AG04450 (cell line): ENCODE measurements around the gene RNF135. TPM values are rescaled to one million over a fixed set of nuclear protein-coding genes. Genes with fewer than 3 reads are reported as not detected.
"Not testable (repeated sequence)": the region's sequence is repeated elsewhere in the genome, so short reads cannot be mapped to it uniquely, and the experiment has no call there.

Experiments used
- CTCF ChIA-PET: fragments of 300-600, 350-600 bp; formaldehyde crosslinking; extraction: SDS; loops from one replicate; lab custom pipeline; 2022; ENCODE audit warnings: antibody characterized with exemption, inconsistent platforms; lab: Charles Lee
- POLR2A ChIA-PET: fragments of 350-600 bp; formaldehyde crosslinking; extraction: SDS; loops from one replicate; lab custom pipeline; 2021; ENCODE audit warnings: antibody characterized with exemption, inconsistent platforms; lab: Yijun Ruan, JAX
- DNase-seq: peaks from one replicate; pipeline ENCODE4 v3.0.0-alpha.2; 2011; ENCODE audit warnings: low read depth, low spot score
- H3K27ac ChIP-seq: one replicate; pipeline ENCODE4 v1.5.1; 2012; ENCODE audit warnings: low read depth, low read length, control low read depth
- H3K27me3 ChIP-seq: one replicate; pipeline ENCODE4 v1.6.0; 2012; ENCODE audit warnings: low read length; ENCODE audit not compliant: control insufficient read depth, insufficient read depth
- H3K4me3 ChIP-seq: 2 replicates; pipeline ENCODE4 v1.5.1; 2011; ENCODE audit warnings: mild to moderate bottlenecking, low read depth, low read length, control low read depth
- H3K9me3 ChIP-seq: 2 replicates; pipeline ENCODE4 v1.5.1; 2012; ENCODE audit warnings: low read length; ENCODE audit not compliant: control insufficient read depth, insufficient read depth
- polyA plus RNA-seq: library from polyadenylated mRNA; depleted of rRNA; stranded (reverse); fragments of >200 nt; gene quantifications from 2 replicates; pipeline ENCODE4 v1.2.3, GENCODE V29; 2011
- TF ChIP-seq, protein P1 (sequence below): IDR thresholded peaks from 2 replicates; pipeline ENCODE4 v1.5.1; 2011; ENCODE audit warnings: low read depth, low read length, control low read depth, inconsistent platforms

RNF135 gene
- polyA plus RNA-seq, 1 experiment, result 15.9 TPM

- POLR2A ChIA-PET, result no interaction called here
- Histone ChIP-seq H3K9me3 (no peaks in the 10 kb centered on the region), H3K27me3 (peaks cover 17% of the 10 kb centered on the region), H3K27ac (no peak overlapping the region), H3K4me3 (no peak overlapping the region)
- no peak for DNase-seq
- CTCF ChIA-PET, result no interaction called here
- TF ChIP-seq, protein P1, sequence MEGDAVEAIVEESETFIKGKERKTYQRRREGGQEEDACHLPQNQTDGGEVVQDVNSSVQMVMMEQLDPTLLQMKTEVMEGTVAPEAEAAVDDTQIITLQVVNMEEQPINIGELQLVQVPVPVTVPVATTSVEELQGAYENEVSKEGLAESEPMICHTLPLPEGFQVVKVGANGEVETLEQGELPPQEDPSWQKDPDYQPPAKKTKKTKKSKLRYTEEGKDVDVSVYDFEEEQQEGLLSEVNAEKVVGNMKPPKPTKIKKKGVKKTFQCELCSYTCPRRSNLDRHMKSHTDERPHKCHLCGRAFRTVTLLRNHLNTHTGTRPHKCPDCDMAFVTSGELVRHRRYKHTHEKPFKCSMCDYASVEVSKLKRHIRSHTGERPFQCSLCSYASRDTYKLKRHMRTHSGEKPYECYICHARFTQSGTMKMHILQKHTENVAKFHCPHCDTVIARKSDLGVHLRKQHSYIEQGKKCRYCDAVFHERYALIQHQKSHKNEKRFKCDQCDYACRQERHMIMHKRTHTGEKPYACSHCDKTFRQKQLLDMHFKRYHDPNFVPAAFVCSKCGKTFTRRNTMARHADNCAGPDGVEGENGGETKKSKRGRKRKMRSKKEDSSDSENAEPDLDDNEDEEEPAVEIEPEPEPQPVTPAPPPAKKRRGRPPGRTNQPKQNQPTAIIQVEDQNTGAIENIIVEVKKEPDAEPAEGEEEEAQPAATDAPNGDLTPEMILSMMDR, result no peak
Observed at GRCh38 chr17:30926516-30926915, 44.3 kb upstream of the RNF135 start.

DNA sequence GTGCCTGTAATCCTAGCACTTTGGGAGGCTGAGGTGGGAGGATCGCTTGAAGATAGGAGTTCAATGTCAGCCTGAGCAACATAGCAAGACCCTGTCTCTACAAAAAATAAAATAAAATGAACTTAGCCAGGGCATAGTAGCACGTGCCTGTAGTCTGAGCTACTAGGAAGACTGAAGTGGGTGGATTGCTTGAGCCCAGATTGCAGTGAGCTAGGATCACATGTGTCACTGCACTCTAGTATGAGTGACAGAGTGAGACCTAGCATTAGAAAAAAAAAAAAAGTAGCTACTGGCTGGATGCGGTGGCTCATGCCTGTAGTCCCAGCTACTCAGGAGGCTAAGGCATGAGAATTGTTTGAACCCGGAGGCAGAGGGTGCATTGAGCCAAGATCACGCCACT, 43.1 kb upstream of the RNF135 start:
- Histone ChIP-seq H3K4me3 (no peak overlapping the region), H3K27me3 (peaks cover 14% of the 10 kb centered on the region), H3K9me3 (no peaks in the 10 kb centered on the region), H3K27ac (no peak overlapping the region)
- ChIA-PET CTCF (interaction anchor here (0.6 to 0.7 kb wide), 2 partner anchors 70 to 503 kb away, joined by 3 to 7 read pairs; no protein-coding TSS in a partner anchor), POLR2A (interaction anchor here (0.7 kb wide), 1 partner anchor 23 kb away, joined by 6 read pairs; no protein-coding TSS in a partner anchor)
- TF ChIP-seq, protein P1, result no peak
- DNase-seq, result no peak

- H3K27ac ChIP-seq, result no peak overlapping the region
- TF ChIP-seq, protein P1, result no peak
- no peaks in the 10 kb centered on the region for H3K9me3 ChIP-seq
- DNase-seq, result no peak
- CTCF ChIA-PET, result interaction anchor here (0.5 to 0.7 kb wide), 2 partner anchors 10 to 502 kb away, joined by 5 to 7 read pairs; no protein-coding TSS in a partner anchor
- POLR2A ChIA-PET, result no interaction called here
- peaks cover 10% of the 10 kb centered on the region for H3K27me3 ChIP-seq
- H3K4me3 ChIP-seq, result no peak overlapping the region
Observed at GRCh38 chr17:30928584-30928983, 42.3 kb upstream of the RNF135 start.

DNA sequence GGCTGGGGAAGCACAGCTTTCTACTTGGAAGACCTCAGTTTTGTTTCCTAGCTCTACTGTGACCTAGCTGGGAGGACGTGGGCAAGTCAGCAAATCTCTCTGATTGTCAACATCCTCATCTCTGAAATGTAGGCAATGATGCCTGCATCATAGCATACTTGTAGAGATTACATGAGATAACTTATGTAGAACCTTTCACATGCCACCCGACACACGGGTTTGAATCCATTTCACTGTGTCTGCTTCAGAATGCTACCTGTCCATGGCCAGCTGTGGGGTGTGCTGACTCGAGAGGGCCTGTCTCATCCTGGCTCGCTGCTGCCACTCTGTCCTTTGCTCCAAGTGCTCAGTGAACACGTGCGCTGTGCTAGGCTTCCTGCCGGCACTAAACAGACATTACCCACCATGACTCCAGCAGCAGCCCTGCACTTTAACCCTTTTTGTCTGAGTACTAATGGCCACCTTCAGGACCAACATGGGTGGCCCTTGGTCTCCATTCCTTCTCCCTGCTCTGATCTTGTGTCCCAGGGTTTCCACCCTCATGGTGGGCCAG, 41.7 kb upstream of the RNF135 start:
- TF ChIP-seq, protein P1, result no peak
- Histone ChIP-seq H3K9me3 (no peaks in the 10 kb centered on the region), H3K27ac (no peak overlapping the region), H3K4me3 (no peak overlapping the region), H3K27me3 (peaks cover 5% of the 10 kb centered on the region)
- ChIA-PET CTCF (interaction anchor here (0.5 to 0.6 kb wide), 2 partner anchors 10 to 16 kb away, joined by 5 read pairs; no protein-coding TSS in a partner anchor), POLR2A (no interaction called here)
- no peak for DNase-seq

DNA sequence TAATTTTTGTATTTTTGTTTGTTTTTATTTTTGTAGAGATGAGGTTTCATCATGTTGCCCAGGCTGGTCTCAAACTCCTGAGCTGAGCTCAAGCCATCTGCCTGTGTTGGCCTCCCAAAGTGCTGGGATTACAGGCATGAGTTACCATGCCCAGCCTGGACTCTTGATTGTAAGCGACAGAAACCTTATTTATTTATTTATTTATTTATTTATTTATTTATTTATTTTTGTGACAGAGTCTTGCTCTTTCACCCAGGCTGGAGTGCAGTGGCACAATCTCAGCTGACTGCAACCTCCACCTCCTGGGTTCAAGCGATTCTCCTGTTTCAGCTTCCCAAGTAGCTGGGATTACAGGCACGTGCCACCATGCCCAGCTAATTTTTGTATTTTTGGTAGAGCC, 41.0 kb upstream of the RNF135 start:
- DNase-seq, POLR2A ChIA-PET, CTCF ChIA-PET, H3K9me3 ChIP-seq, H3K27me3 ChIP-seq, H3K4me3 ChIP-seq, H3K27ac ChIP-seq: not testable (repeated sequence)
